Cerebellar cortex (tissue), 1 donor: ENCODE results near the gene ZSWIM2.
"Not testable (repeated sequence)": the region's sequence is repeated elsewhere in the genome, so short reads cannot be mapped to it uniquely, and the experiment has no call there.

Experiments
- DNase-seq: peaks from one replicate; pipeline ENCODE4 v3.0.0-alpha.2; 2015; ENCODE audit warnings: low spot score

The ZSWIM2 gene

GRCh38 chr2:186841940-186842339 is 7.0 kb downstream of the ZSWIM2 start:
- no peak for DNase-seq

DNA sequence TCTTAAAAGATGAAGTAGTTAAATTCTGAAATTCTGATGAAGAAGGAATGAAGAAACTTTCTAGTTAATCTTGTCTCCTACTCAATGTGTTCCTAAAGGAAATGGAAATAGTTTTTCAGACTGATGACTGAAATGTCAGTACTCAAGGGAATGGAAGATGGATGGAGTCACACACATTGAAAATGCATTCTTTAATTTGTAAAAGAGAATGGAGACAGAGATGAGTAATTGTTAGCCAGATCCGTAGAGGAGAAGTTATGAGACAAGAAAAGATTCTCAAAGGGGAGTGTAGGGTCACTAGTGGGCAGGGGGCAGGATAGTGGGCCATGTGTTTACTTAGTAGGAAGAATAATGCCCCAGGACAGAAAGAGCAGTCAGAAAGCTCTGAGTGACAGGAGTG is 13.3 kb downstream of the ZSWIM2 start:
- DNase-seq = no peak

DNA sequence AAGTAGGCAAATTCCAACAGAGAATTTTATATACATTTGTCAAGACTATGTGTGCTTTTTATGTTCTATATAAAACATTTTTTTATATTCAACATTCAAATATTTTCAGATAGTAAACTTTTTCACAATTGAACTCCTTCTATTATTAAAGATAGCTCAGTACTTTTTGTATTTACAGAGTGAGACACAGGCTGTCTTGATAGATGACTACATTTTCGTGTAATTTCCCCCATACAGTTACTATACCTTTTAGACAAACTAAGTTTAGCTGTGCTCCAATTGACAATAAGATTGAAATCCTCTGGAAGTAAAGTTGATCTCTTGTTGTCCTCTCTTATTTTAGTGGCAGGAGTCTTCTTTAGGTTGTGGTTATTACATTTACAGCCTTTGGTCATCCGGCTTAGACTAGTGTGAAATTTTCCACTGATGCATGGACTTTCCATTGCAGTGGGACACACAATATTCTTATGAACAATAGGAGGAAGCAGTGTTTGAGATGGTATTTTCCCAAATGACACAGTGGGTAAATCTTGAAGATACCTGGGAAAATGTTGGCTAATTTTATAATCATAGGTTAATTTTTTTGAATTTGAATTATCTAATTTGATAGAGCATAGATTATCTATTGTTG is 21.0 kb downstream of the ZSWIM2 start:
- no peak for DNase-seq

- no peak for DNase-seq
These were observed 21.6 kb downstream of the ZSWIM2 start for GRCh38 chr2:186827411-186827810.

GRCh38 chr2:186822323-186822722 is 26.6 kb downstream of the ZSWIM2 start:
- DNase-seq = no peak

DNA sequence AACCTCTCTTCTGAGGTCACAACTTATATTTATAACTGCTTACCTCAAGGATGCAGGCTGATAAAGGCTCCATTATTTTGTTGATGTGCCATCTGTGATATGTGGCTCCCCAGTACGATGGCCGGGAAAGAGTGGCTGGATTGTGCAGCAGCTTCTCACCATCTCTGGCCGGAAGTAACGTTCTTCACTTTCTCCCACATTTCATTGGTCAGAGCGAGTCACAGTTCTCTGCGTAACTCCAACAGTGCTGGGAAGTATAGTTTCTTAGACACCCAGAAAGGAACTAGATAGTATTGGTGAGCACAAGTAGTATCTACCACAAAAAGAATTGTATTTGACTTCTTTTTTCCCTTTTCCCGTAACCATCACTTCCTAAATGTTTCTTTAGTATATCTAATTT is 28.7 kb downstream of the ZSWIM2 start:
- no peak for DNase-seq

GRCh38 chr2:186811760-186812159 is 37.2 kb downstream of the ZSWIM2 start:
- not testable (repeated sequence) for DNase-seq

DNA sequence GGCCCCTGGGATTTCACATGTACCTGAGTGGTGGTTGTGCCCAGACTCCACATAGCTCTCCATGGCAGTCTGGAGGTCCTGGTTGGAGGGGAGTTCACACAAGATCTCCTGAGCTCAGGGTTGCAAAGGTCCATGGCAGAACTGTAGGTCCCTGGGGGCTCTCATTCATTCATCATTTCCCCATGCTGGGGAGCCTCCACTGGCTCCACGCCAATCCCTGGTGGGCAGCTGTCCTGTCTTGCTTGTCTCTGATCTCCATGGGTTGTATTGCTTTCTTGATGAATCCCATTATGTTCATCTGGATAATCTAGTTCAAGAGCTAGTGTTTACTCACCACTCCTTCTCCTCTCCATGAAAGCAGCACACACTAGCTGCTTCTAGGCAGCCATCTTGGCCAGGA is 42.4 kb downstream of the ZSWIM2 start:
- DNase-seq = no peak

- not testable (repeated sequence) for DNase-seq
These were observed 50.4 kb downstream of the ZSWIM2 start for GRCh38 chr2:186798604-186799003.

GRCh38 chr2:186784930-186785329 is 64.0 kb downstream of the ZSWIM2 start:
- DNase-seq = no peak

DNA sequence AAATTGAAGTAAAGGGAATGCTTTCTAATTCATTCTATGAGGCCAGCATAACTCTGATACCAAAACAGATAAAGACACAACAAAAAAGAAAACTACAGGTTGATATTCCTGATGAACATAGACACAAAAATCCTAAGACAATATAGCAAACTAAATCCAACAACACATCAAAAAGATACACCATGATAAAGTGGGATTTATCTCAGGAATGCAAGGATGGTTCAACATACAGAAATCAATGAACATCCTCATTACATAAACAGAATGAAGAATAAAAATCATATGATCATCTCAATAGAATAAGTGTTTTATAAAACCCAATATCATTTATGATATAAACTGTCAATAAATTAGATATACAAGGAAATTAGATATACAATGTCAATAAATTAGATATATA is 65.7 kb downstream of the ZSWIM2 start:
- DNase-seq = no peak

DNA sequence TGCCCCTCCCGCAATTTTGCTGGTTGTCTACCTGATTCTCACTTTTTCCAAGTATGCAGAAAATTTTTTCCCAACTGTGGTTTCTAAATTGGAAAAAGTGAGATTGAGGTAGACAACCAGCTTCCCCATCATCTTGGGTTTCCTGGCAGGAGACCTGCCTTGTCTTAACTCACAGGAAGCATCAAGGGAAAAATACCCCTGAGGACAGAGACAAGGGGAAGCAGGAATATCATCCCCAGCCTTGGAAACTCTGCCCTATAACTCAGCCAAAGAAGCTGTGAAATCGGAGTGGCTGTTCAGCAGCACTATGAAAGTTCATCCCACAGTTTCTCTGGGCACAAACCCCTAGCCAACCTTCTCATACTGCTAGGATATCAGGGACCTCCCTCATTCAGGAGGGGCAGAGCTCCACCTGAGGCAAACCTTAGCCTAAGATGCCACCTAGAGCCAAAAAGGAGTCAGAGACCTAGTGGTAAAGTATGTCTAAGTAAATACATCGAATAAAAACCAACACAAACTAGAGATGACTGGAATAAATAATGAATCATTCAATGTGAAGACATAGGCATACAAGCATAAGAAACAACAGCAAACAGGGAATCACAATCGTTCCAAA is 68.2 kb downstream of the ZSWIM2 start:
- peak; percentile 69 for DNase-seq
